ENCODE data around the gene ETV3L.

DNA sequence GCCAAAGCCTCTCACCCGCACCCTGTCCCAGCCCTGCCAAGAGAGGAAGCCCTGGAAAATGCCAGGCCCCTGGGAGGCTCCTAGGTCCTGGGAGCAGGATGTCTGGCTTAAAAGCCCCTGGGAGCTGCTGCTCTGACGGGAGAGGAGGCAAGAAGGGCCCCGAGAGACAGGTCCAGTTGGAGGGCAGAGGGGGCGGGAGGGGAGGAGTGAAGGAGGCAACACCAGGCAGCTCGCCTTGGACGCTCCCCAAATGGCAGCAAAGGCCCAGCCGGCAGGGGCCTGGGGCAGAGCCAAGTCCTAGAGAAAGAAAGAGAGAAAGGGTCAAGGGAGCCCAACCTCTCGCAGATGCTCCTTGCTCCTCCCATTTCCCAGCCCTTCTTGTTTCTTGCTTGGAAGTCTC, 6.8 kb downstream of the ETV3L start:
- no peak for TF ChIP-seq TCF7L2 (IDR thresholded peaks at IDR 0.05; ENCODE audit: borderline replicate concordance, extremely low read depth, insufficient read depth, insufficient read length)
- TF ChIP-seq EZH2phosphoT487 (IDR thresholded peaks at IDR 0.05; ENCODE audit: borderline replicate concordance): no peak
- TF ChIP-seq, protein P1, sequence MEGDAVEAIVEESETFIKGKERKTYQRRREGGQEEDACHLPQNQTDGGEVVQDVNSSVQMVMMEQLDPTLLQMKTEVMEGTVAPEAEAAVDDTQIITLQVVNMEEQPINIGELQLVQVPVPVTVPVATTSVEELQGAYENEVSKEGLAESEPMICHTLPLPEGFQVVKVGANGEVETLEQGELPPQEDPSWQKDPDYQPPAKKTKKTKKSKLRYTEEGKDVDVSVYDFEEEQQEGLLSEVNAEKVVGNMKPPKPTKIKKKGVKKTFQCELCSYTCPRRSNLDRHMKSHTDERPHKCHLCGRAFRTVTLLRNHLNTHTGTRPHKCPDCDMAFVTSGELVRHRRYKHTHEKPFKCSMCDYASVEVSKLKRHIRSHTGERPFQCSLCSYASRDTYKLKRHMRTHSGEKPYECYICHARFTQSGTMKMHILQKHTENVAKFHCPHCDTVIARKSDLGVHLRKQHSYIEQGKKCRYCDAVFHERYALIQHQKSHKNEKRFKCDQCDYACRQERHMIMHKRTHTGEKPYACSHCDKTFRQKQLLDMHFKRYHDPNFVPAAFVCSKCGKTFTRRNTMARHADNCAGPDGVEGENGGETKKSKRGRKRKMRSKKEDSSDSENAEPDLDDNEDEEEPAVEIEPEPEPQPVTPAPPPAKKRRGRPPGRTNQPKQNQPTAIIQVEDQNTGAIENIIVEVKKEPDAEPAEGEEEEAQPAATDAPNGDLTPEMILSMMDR (IDR thresholded peaks at IDR 0.05 in 2 of 3, conservative IDR thresholded peaks at IDR 0.05 in 1 of 3; ENCODE audit: borderline replicate concordance in 1 of 3, insufficient read depth in 1 of 3, low read depth in 2 of 3, low read length in 2 of 3): no peak
- no peak for TF ChIP-seq POLR2A (IDR thresholded peaks at IDR 0.05; ENCODE audit: borderline replicate concordance, extremely low read depth, insufficient read depth, insufficient read length)
- TF ChIP-seq ELF1 (IDR thresholded peaks at IDR 0.05; ENCODE audit: borderline replicate concordance, low read depth): no peak
- TF ChIP-seq, protein P2, sequence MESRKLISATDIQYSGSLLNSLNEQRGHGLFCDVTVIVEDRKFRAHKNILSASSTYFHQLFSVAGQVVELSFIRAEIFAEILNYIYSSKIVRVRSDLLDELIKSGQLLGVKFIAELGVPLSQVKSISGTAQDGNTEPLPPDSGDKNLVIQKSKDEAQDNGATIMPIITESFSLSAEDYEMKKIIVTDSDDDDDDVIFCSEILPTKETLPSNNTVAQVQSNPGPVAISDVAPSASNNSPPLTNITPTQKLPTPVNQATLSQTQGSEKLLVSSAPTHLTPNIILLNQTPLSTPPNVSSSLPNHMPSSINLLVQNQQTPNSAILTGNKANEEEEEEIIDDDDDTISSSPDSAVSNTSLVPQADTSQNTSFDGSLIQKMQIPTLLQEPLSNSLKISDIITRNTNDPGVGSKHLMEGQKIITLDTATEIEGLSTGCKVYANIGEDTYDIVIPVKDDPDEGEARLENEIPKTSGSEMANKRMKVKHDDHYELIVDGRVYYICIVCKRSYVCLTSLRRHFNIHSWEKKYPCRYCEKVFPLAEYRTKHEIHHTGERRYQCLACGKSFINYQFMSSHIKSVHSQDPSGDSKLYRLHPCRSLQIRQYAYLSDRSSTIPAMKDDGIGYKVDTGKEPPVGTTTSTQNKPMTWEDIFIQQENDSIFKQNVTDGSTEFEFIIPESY (IDR thresholded peaks at IDR 0.05; ENCODE audit: extremely low read depth, insufficient replicate concordance, low read length): no peak
- no peak for TF ChIP-seq POLR2AphosphoS5 (IDR thresholded peaks at IDR 0.05; ENCODE audit: low read depth, low read length)

All from HCT116 (cell line).